NCI-H1930 (cell line): ENCODE measurements around the gene GSDMA.
"Not testable (repeated sequence)": the region's sequence is repeated elsewhere in the genome, so short reads cannot be mapped to it uniquely, and the experiment has no call there.

Experiments
- DNase-seq, 2 experiments: peaks; one replicate each; lab custom pipeline; 2025; lab: John Stamatoyannopoulos, UW

Gene GSDMA

GRCh38 chr17:39996800-39997199 is 34.0 kb downstream of the GSDMA start:
- DNase-seq, result no peak

- DNase-seq, result no peak
Observed at GRCh38 chr17:39997543-39997942, 34.7 kb downstream of the GSDMA start.

GRCh38 chr17:39999067-39999466 is 36.3 kb downstream of the GSDMA start:
- no peak for DNase-seq

GRCh38 chr17:40000161-40000560 is 37.4 kb downstream of the GSDMA start:
- no peak for DNase-seq

- not testable (repeated sequence) for DNase-seq
Observed at GRCh38 chr17:40001335-40001734, 38.5 kb downstream of the GSDMA start.

GRCh38 chr17:40004072-40004471 is 41.3 kb downstream of the GSDMA start:
- DNase-seq, result no peak

GRCh38 chr17:40004712-40005111 is 41.9 kb downstream of the GSDMA start:
- no peak for DNase-seq

GRCh38 chr17:40005520-40005919 is 42.7 kb downstream of the GSDMA start:
- DNase-seq, result no peak

- DNase-seq, result not testable (repeated sequence)
Observed at GRCh38 chr17:40010946-40011500, 48.2 kb downstream of the GSDMA start.

GRCh38 chr17:40012017-40012647 is 49.3 kb downstream of the GSDMA start:
- not testable (repeated sequence) for DNase-seq

GRCh38 chr17:40014375-40014980 is 51.7 kb downstream of the GSDMA start:
- no peak for DNase-seq

GRCh38 chr17:40015005-40015997 is 52.5 kb downstream of the GSDMA start, which contains the start of gene CSF3:
TSS of gene CSF3 (plus strand) at chr17:40015440. CDS start at chr17:40015475, 35 bp downstream.
- no peak for DNase-seq

GRCh38 chr17:40015998-40016985 is 53.5 kb downstream of the GSDMA start:
- DNase-seq, result no peak

- DNase-seq, result no peak
Observed at GRCh38 chr17:40017422-40018080, 54.7 kb downstream of the GSDMA start.

- DNase-seq, result no peak
Observed at GRCh38 chr17:40018211-40019121, 55.7 kb downstream of the GSDMA start.

- DNase-seq, result no peak
Observed at GRCh38 chr17:40019140-40019991, 56.6 kb downstream of the GSDMA start.

GRCh38 chr17:40020146-40020545 is 57.3 kb downstream of the GSDMA start:
- no peak for DNase-seq

- DNase-seq, result no peak
Observed at GRCh38 chr17:40021451-40021971, 58.7 kb downstream of the GSDMA start.
